Astrocyte (in vitro differentiated cells and primary cell): ENCODE measurements around the gene NT5DC3. TPM values are rescaled to one million over a fixed set of nuclear protein-coding genes. Genes with fewer than 3 reads are reported as not detected.

ENCODE experiments used
- DNase-seq: peaks from one replicate; pipeline ENCODE4 v3.0.0-alpha.2; 2010; ENCODE audit warnings: low read depth
- FAIRE-seq: peaks from 2 replicates; lab custom pipeline; 2011; peaks lifted over from hg19 to GRCh38; lab: Jason Lieb, UNC
- H2AFZ ChIP-seq: 2 replicates; pipeline ENCODE4 v1.6.0; 2012; ENCODE audit warnings: low read depth, low read length, inconsistent platforms
- H3K27ac ChIP-seq: 2 replicates; pipeline ENCODE4 v1.5.1; 2011; ENCODE audit warnings: low read depth, low read length, inconsistent platforms
- H3K27me3 ChIP-seq: 2 replicates; pipeline ENCODE4 v1.6.0; 2011; ENCODE audit warnings: low read length, inconsistent platforms; ENCODE audit not compliant: insufficient read depth
- H3K36me3 ChIP-seq: 2 replicates; pipeline ENCODE4 v1.5.1; 2011; ENCODE audit warnings: low read length, inconsistent platforms; ENCODE audit not compliant: insufficient read depth
- H3K4me1 ChIP-seq: 2 replicates; pipeline ENCODE4 v1.5.1; 2011; ENCODE audit warnings: low read length, inconsistent platforms; ENCODE audit not compliant: insufficient read depth
- H3K4me2 ChIP-seq: 2 replicates; pipeline ENCODE4 v1.6.0; 2012; ENCODE audit warnings: low read length, inconsistent platforms
- H3K4me3 ChIP-seq: 2 replicates; pipeline ENCODE4 v1.5.1; 2011; ENCODE audit warnings: low read depth, mild to moderate bottlenecking, low read length, inconsistent platforms; ENCODE audit not compliant: insufficient read depth
- H3K79me2 ChIP-seq: 2 replicates; pipeline ENCODE4 v1.6.0; 2012; ENCODE audit warnings: mild to moderate bottlenecking, low read length, inconsistent platforms; ENCODE audit not compliant: insufficient read depth
- H3K9ac ChIP-seq: 2 replicates; pipeline ENCODE4 v1.6.0; 2012; ENCODE audit warnings: mild to moderate bottlenecking, low read length, inconsistent platforms
- H3K9me3 ChIP-seq: 2 replicates; pipeline ENCODE4 v1.5.1; 2012; ENCODE audit warnings: low read depth, mild to moderate bottlenecking, low read length, inconsistent platforms; ENCODE audit not compliant: insufficient read depth
- H4K20me1 ChIP-seq: 2 replicates; pipeline ENCODE4 v1.6.0; 2012; ENCODE audit warnings: low read length, inconsistent platforms; ENCODE audit not compliant: insufficient read depth
- H3K27ac Mint-ChIP-seq: one replicate; pipeline ENCODE4 v1.8.0; 2021; ENCODE audit warnings: mild to moderate bottlenecking, mixed read lengths; ENCODE audit not compliant: unreplicated experiment
- H3K27me3 Mint-ChIP-seq: one replicate; pipeline ENCODE4 v1.8.0; 2021; ENCODE audit warnings: low read depth, mixed read lengths; ENCODE audit not compliant: unreplicated experiment
- H3K36me3 Mint-ChIP-seq: one replicate; pipeline ENCODE4 v1.8.0; 2021; ENCODE audit warnings: low read depth, mixed read lengths; ENCODE audit not compliant: unreplicated experiment
- H3K4me1 Mint-ChIP-seq: one replicate; pipeline ENCODE4 v1.8.0; 2021; ENCODE audit warnings: low read depth, mixed read lengths; ENCODE audit not compliant: unreplicated experiment
- H3K4me3 Mint-ChIP-seq: one replicate; pipeline ENCODE4 v1.8.0; 2021; ENCODE audit warnings: mild to moderate bottlenecking, moderate library complexity, mixed read lengths; ENCODE audit not compliant: unreplicated experiment
- H3K9me3 Mint-ChIP-seq: one replicate; pipeline ENCODE4 v1.8.0; 2021; ENCODE audit warnings: mild to moderate bottlenecking, mixed read lengths; ENCODE audit not compliant: unreplicated experiment
- EZH2 ChIP-seq: IDR thresholded peaks from 2 replicates; pipeline ENCODE4 v1.6.1; 2012; ENCODE audit warnings: mild to moderate bottlenecking, low read length, inconsistent platforms; ENCODE audit not compliant: insufficient read depth
- total RNA-seq: library from RNA; stranded (reverse); gene quantifications from 2 replicates; pipeline ENCODE4 v1.2.1, GENCODE V29; 2021
- TF ChIP-seq, protein P1 (sequence below): IDR thresholded peaks from 2 replicates; pipeline ENCODE4 v1.5.1; 2011; ENCODE audit warnings: low read depth, mild to moderate bottlenecking, inconsistent platforms, low read length, moderate library complexity; ENCODE audit not compliant: insufficient read depth

NT5DC3 gene
- total RNA-seq, 1 donor from 2014 or later: 13.6 TPM

DNA sequence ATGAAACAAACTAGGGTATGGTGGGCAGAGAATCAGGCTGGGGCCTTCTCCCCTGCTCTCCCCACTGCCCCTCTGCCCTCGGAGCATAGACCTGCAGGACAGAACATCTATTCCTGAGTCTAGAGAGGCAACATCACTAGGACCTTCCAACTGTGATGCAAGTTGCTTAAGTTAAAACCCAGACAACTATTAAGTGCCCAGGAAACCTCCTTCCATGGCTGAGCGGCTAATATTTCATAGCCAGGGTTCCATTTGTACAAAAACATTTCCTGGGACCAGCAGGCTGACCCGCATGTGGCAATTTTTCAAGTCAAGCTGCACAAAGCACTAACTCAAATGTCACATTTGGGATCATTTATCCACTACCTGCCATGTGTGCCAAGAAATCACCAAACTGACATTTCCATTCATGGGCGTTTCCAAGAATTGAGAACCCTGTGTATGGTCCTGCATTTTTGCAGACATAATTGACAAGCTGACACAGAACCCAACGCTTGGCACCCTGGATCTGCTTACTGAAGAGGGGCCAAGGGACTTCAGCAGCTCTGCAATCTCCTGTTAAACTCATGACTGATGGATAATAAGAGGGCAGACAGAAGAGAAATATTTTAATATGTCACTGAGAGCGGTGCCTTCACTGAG lies 32.7 kb downstream of the NT5DC3 start:
- DNase-seq: no peak
- Histone ChIP-seq H2AFZ (no peak overlapping the region), H3K4me1 (peaks cover 45% of the 10 kb centered on the region), H3K79me2 (peaks cover 60% of the 10 kb centered on the region), H4K20me1 (peaks cover 9% of the 10 kb centered on the region), H3K4me3 (no peak overlapping the region), H3K27ac (no peak overlapping the region), H3K4me2 (no peak overlapping the region), H3K9me3 (no peaks in the 10 kb centered on the region), H3K27me3 (no peaks in the 10 kb centered on the region), H3K9ac (no peak overlapping the region), H3K36me3 (peaks cover 12% of the 10 kb centered on the region)
- H3K9me3 Mint-ChIP-seq: no peaks in the 10 kb centered on the region
- no peak for TF ChIP-seq EZH2
- TF ChIP-seq, protein P1, sequence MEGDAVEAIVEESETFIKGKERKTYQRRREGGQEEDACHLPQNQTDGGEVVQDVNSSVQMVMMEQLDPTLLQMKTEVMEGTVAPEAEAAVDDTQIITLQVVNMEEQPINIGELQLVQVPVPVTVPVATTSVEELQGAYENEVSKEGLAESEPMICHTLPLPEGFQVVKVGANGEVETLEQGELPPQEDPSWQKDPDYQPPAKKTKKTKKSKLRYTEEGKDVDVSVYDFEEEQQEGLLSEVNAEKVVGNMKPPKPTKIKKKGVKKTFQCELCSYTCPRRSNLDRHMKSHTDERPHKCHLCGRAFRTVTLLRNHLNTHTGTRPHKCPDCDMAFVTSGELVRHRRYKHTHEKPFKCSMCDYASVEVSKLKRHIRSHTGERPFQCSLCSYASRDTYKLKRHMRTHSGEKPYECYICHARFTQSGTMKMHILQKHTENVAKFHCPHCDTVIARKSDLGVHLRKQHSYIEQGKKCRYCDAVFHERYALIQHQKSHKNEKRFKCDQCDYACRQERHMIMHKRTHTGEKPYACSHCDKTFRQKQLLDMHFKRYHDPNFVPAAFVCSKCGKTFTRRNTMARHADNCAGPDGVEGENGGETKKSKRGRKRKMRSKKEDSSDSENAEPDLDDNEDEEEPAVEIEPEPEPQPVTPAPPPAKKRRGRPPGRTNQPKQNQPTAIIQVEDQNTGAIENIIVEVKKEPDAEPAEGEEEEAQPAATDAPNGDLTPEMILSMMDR: no peak
- no peaks in the 10 kb centered on the region for H3K27me3 Mint-ChIP-seq
- peaks cover 30% of the 10 kb centered on the region for H3K4me1 Mint-ChIP-seq
- no peak overlapping the region for H3K4me3 Mint-ChIP-seq
- no peak for FAIRE-seq
- peaks cover 17% of the 10 kb centered on the region for H3K36me3 Mint-ChIP-seq
- H3K27ac Mint-ChIP-seq: no peak overlapping the region

DNA sequence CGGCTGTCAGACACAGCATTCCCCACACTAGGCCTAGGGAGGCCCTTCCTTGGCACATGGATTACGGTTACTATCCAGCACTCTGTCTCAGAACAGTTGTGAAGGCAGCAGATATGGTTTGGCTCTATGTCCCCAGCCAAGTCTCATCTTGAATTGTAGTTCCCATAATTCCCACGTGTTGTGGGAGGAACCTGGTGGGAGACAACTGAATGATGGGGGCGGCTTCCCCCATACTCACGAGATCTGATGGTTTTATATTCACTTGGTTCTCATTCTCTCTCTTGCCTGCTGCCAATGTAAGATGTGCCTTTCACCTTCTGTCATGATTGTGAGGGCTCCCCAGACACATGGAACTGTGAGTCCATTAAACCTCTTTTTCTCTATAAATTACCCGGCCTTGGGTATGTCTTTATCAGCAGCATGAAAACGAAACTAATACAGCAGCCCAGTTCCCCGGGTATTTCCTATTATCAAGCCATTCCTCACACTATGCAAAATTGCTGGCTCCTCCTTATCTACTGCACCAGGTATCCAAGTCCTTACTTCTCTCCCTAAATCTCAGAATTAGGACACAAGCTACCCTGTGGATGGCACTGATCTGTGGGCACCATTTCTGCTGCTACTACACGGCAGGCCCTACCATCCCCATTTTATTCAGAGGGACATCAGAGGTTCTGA lies 33.3 kb downstream of the NT5DC3 start:
- peaks cover 9% of the 10 kb centered on the region for H4K20me1 ChIP-seq
- Mint-ChIP-seq H3K27me3 (no peaks in the 10 kb centered on the region), H3K4me1 (peaks cover 32% of the 10 kb centered on the region)

More for the DNA sequence above, 33.3 kb downstream of the NT5DC3 start:
- Mint-ChIP-seq H3K36me3 (peaks cover 17% of the 10 kb centered on the region), H3K4me3 (no peak overlapping the region), H3K27ac (no peak overlapping the region), H3K9me3 (no peaks in the 10 kb centered on the region)
- Histone ChIP-seq H3K27me3 (no peaks in the 10 kb centered on the region), H3K4me3 (no peak overlapping the region), H3K4me1 (peaks cover 50% of the 10 kb centered on the region), H3K36me3 (peaks cover 6% of the 10 kb centered on the region), H2AFZ (no peak overlapping the region), H3K9ac (no peak overlapping the region), H3K4me2 (no peak overlapping the region), H3K9me3 (no peaks in the 10 kb centered on the region), H3K27ac (no peak overlapping the region), H3K79me2 (peaks cover 54% of the 10 kb centered on the region)
- no peak for DNase-seq
- no peak for FAIRE-seq
- no peak for TF ChIP-seq EZH2
- TF ChIP-seq, protein P1: no peak
